GM12878 (cell line): ENCODE measurements around the gene CLN6. TPM values are rescaled to one million over a fixed set of nuclear protein-coding genes. Genes with fewer than 3 reads are reported as not detected.

Experiments used
- ATAC-seq: fragments of 200-7000 bp; cut with Tn5 transposase; 3 replicates; pipeline ENCODE4 v1.9.1; 2020; ENCODE audit warnings: mild to moderate bottlenecking, moderate library complexity
- BruUV-seq: library from RNA; stranded (reverse); fragments of 400-500 nt; replicated peaks from 2 replicates; lab custom pipeline; 2021; lab: Mats Ljungman, UMichigan
- CTCF ChIA-PET: fragments of 300-600 bp; sonication (Branson Sonifier 250); formaldehyde crosslinking; extraction: SDS; loops from one replicate; lab custom pipeline; 2021; ENCODE audit warnings: inconsistent platforms; lab: Yijun Ruan, JAX
- POLR2A ChIA-PET: fragments of 350-600 bp; formaldehyde crosslinking; extraction: SDS; loops from one replicate; lab custom pipeline; 2021; ENCODE audit warnings: inconsistent platforms; lab: Charles Lee
- RAD21 ChIA-PET: fragments of 300-600 bp; sonication (Branson Sonifier 250); formaldehyde crosslinking; loops from one replicate; lab custom pipeline; 2023; ENCODE audit warnings: antibody characterized with exemption; ENCODE audit not compliant: unreplicated experiment; lab: Charles Lee
- SMC1A ChIA-PET: fragments of 300-600 bp; sonication (Branson Sonifier 250); formaldehyde crosslinking; loops from one replicate; lab custom pipeline; 2023; ENCODE audit not compliant: unreplicated experiment, uncharacterized antibody; lab: Charles Lee
- DNase-seq: peaks from one replicate; pipeline ENCODE4 v3.0.0-alpha.2; 2011; ENCODE audit warnings: low read depth, low spot score
- FAIRE-seq: peaks from 3 replicates; lab custom pipeline; 2011; peaks lifted over from hg19 to GRCh38; lab: Jason Lieb, UNC
- H2AFZ ChIP-seq: 2 replicates; pipeline ENCODE4 v1.6.0; 2011; ENCODE audit warnings: low read depth, low read length, control low read depth; ENCODE audit not compliant: control insufficient read depth
- H3K27ac ChIP-seq: 2 replicates; pipeline ENCODE4 v1.5.1; 2011; ENCODE audit warnings: control low read depth; ENCODE audit not compliant: control insufficient read depth, insufficient read depth
- H3K27me3 ChIP-seq, 2 experiments: replicated peaks in 1 of 2; 2 replicates each; pipeline versions ENCODE4 v1.6.0 to v1.6.1; 2011; ENCODE audit warnings: low read length in 1 of 2; ENCODE audit not compliant: control insufficient read depth in 2 of 2, insufficient read depth in 2 of 2
- H3K36me3 ChIP-seq, 2 experiments: 2 replicates each; pipeline ENCODE4 v1.5.1; 2011; ENCODE audit warnings: low read length in 1 of 2; ENCODE audit not compliant: control insufficient read depth in 2 of 2, insufficient read depth in 2 of 2
- H3K4me1 ChIP-seq: 2 replicates; pipeline ENCODE4 v1.6.1; 2011; ENCODE audit warnings: mild to moderate bottlenecking, low read length, moderate library complexity, mixed read lengths; ENCODE audit not compliant: control insufficient read depth, insufficient read depth
- H3K4me2 ChIP-seq: 2 replicates; pipeline ENCODE4 v1.6.0; 2011; ENCODE audit warnings: control low read depth; ENCODE audit not compliant: control insufficient read depth, insufficient read depth
- H3K4me3 ChIP-seq: fragments of 200-600 bp; sonication (generic); 2 replicates; pipeline ENCODE4 v1.5.1; 2016
- H3K79me2 ChIP-seq: 2 replicates; pipeline ENCODE4 v1.6.0; 2011; ENCODE audit warnings: low read length; ENCODE audit not compliant: control insufficient read depth, insufficient read depth
- H3K9ac ChIP-seq: 2 replicates; pipeline ENCODE4 v1.8.0; 2011; ENCODE audit warnings: low read length, control low read depth, mixed read lengths; ENCODE audit not compliant: control insufficient read depth, insufficient read depth
- H3K9me3 ChIP-seq: replicated peaks from 3 replicates; pipeline ENCODE4 v1.5.1; 2011; ENCODE audit warnings: mild to moderate bottlenecking, low read length; ENCODE audit not compliant: control insufficient read depth, insufficient read depth
- H4K20me1 ChIP-seq: 2 replicates; pipeline ENCODE4 v1.6.0; 2011; ENCODE audit not compliant: control insufficient read depth, insufficient read depth
- ASH2L ChIP-seq: fragments of 300-600, 200-600 bp; sonication (generic); IDR thresholded peaks from 2 replicates; pipeline ENCODE4 v1.6.1; 2017; ENCODE audit warnings: low read depth, mild to moderate bottlenecking, borderline replicate concordance
- CBX3 ChIP-seq: fragments of 200-600 bp; sonication (generic); IDR thresholded peaks from 2 replicates; pipeline ENCODE4 v1.6.1; 2016; ENCODE audit warnings: low read depth, borderline replicate concordance
- CEBPB ChIP-seq, 2 experiments: fragments of 150-350 bp in 1 of 2; IDR thresholded peaks; 2 replicates each; pipeline ENCODE4 v1.6.1; 2012 to 2014; ENCODE audit warnings: low read depth in 2 of 2, low read length in 2 of 2, borderline replicate concordance in 1 of 2, inconsistent platforms in 1 of 2
- CHD1 ChIP-seq: IDR thresholded peaks from 2 replicates; pipeline ENCODE4 v1.6.1; 2012; ENCODE audit warnings: low read depth, low read length, improper control_type of control experiment
- E4F1 ChIP-seq: fragments of 450-650 bp; IDR thresholded peaks from 2 replicates; pipeline ENCODE4 v1.6.1; 2018; ENCODE audit warnings: borderline replicate concordance, mild to moderate bottlenecking; ENCODE audit not compliant: partially characterized antibody
- LARP7 ChIP-seq: fragments of 450-650 bp; IDR thresholded peaks from 2 replicates; pipeline ENCODE4 v1.6.1; 2017; ENCODE audit warnings: mild to moderate bottlenecking
- MXI1 ChIP-seq: fragments of 150-350 bp; IDR thresholded peaks from 2 replicates; pipeline ENCODE4 v1.6.1; 2011; ENCODE audit warnings: low read depth, mild to moderate bottlenecking, inconsistent platforms, low read length, improper control_type of control experiment
- MYB ChIP-seq: fragments of 150-350 bp; IDR thresholded peaks from 2 replicates; pipeline ENCODE4 v1.6.1; 2014; ENCODE audit warnings: mild to moderate bottlenecking, low read depth, low read length, borderline replicate concordance
- PAX8 ChIP-seq: fragments of 450-650 bp; IDR thresholded peaks from 2 replicates; pipeline ENCODE4 v1.6.1; 2017; ENCODE audit warnings: mild to moderate bottlenecking, moderate library complexity
- PML ChIP-seq: IDR thresholded peaks from 2 replicates; pipeline ENCODE4 v1.6.1; 2012; ENCODE audit warnings: low read length, inconsistent platforms
- SIN3A ChIP-seq: IDR thresholded peaks from 2 replicates; pipeline ENCODE4 v1.6.1; 2012; ENCODE audit warnings: low read depth, low read length, improper control_type of control experiment
- SMAD5 ChIP-seq: IDR thresholded peaks from 2 replicates; pipeline ENCODE4 v1.6.1; 2016; ENCODE audit warnings: antibody characterized with exemption, low read depth
- SRF ChIP-seq, 2 experiments: IDR thresholded peaks; 2 replicates each; pipeline ENCODE4 v1.6.1; 2011; ENCODE audit warnings: low read depth in 2 of 2, low read length in 2 of 2, mild to moderate bottlenecking in 1 of 2, moderate library complexity in 1 of 2
- TAF1 ChIP-seq: IDR thresholded peaks from 2 replicates; pipeline ENCODE4 v1.6.1; 2011; ENCODE audit warnings: mild to moderate bottlenecking, low read depth, low read length, borderline replicate concordance
- YY1 ChIP-seq: IDR thresholded peaks from 2 replicates; pipeline ENCODE4 v1.6.1; 2011; ENCODE audit warnings: low read depth, mild to moderate bottlenecking, low read length
- ZNF274 ChIP-seq: IDR thresholded peaks from one replicate; pipeline ENCODE4 v1.8.0; 2011; ENCODE audit not compliant: insufficient read length, insufficient read depth
- WGBS: methylation state at CpG from one replicate; pipeline ENCODE4 v1.1.6; 2016; ENCODE audit warnings: low lambda C conversion rate; ENCODE audit not compliant: insufficient replicate concordance, insufficient coverage; ENCODE audit errors: missing lambda C conversion rate; 5-methylcytosine and 5-hydroxymethylcytosine counted together
- in situ Hi-C: fragments of 300-500 bp; cut with MboI; formaldehyde crosslinking; loops from 9 replicates; pipeline ENCODE4 v1.14.3; 2018; ENCODE audit warnings: mixed read lengths
- intact Hi-C: fragments of 100-400 bp; cut with micrococcal nuclease; formaldehyde crosslinking; loops from one replicate; pipeline ENCODE4 v1.14.2; 2022; ENCODE audit not compliant: unreplicated experiment
- polyA plus RNA-seq, 11 experiments: library from polyadenylated mRNA; depleted of rRNA in 4 of 11; unstranded in 6 of 11; stranded (reverse) in 5 of 11; fragments of >200 nt; fragmentation: Nextera tagmentation in 4 of 11; fragmentation: Illumina TruSeq in 1 of 11; extraction: Ambion mirVana in 4 of 11; extraction: Trizol in 1 of 11; gene quantifications; 1 replicate in 1 of 11; 2 replicates in 10 of 11; pipeline versions ENCODE4 v1.2.1 to v1.2.3, GENCODE V29; 2011 to 2016; ENCODE audit warnings: inconsistent platforms in 2 of 11, missing spikeins in 2 of 11, low read depth in 1 of 11
- total RNA-seq, 4 experiments: library from RNA; depleted of rRNA in 3 of 4; stranded (reverse); fragments of >200 nt in 3 of 4; fragmentation: Illumina TruSeq in 1 of 4; extraction: Trizol in 1 of 4; gene quantifications; 2 replicates each; pipeline versions ENCODE4 v1.2.1 to v1.2.3, GENCODE V29; 2013 to 2021
- TF ChIP-seq, protein P1 (sequence below): fragments of 450-650 bp; IDR thresholded peaks from 2 replicates; pipeline ENCODE4 v1.6.1; 2016; ENCODE audit warnings: mild to moderate bottlenecking, moderate library complexity, borderline replicate concordance
- TF ChIP-seq, protein P2 (sequence below): IDR thresholded peaks from 2 replicates; pipeline ENCODE4 v1.6.1; 2012; ENCODE audit warnings: low read depth, low read length, improper control_type of control experiment

The CLN6 gene
- total and polyA plus RNA-seq, 10 of the 15 experiments (the other 5 are each of a cell fraction or from before 2014, with no cell fraction given): 0.74 to 69.0 (median 30.3) TPM

DNA sequence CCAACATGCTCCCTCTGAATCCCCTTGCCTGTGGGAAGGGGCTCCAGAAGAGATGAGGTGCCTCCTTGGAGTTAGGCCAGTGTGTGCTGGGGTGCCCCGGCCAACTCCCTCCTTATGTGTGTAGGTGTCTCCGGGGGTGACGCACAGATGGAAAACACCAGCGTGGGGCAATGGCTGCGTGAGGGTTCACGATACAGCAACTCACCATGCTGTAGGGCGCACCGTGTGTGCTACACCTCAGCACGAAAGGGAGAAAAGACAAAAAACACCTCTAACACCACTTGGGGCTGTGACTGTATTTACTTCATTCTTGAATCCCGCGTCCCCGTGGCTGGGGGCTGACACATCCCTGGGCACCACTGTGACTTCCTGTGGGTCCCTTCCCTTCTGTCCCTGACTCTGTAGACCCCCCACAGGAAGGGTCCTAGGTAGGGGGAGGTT lies 22.8 kb downstream of the CLN6 start:
- Histone ChIP-seq H3K9me3 (no peaks in the 10 kb centered on the region), H3K79me2 (peaks cover 2% of the 10 kb centered on the region), H3K4me3 (no peak overlapping the region), H3K27ac (no peak overlapping the region), H3K36me3 (peaks cover 10 to 17% of the 10 kb centered on the region in 2 experiments; a peak in 3 of 4 replicates), H3K4me1 (peaks cover 20% of the 10 kb centered on the region), H2AFZ (no peak overlapping the region), H3K27me3 (no peaks in the 10 kb centered on the region), H3K4me2 (no peak overlapping the region), H4K20me1 (no peaks in the 10 kb centered on the region), H3K9ac (no peak overlapping the region)
- RAD21 ChIA-PET: no interaction called here
- ATAC-seq: no peak
- intact Hi-C loops: no loop called here
- DNase-seq: no peak
- TF ChIP-seq LARP7 (no peak), ZNF274 (no peak), CBX3 (no peak), E4F1 (no peak), SRF (IDR thresholded peaks at IDR 0.05; ENCODE audit: low read depth in 2 of 2, low read length in 2 of 2) (no peak), CHD1 (no peak), PML (no peak), MYB (no peak), SMAD5 (no peak), ASH2L (no peak), SIN3A (no peak), YY1 (no peak), TAF1 (no peak), PAX8 (no peak), CEBPB (IDR thresholded peaks at IDR 0.05; ENCODE audit: borderline replicate concordance in 1 of 2, low read depth in 2 of 2, low read length in 2 of 2) (no peak), MXI1 (no peak)
- TF ChIP-seq, protein P1, sequence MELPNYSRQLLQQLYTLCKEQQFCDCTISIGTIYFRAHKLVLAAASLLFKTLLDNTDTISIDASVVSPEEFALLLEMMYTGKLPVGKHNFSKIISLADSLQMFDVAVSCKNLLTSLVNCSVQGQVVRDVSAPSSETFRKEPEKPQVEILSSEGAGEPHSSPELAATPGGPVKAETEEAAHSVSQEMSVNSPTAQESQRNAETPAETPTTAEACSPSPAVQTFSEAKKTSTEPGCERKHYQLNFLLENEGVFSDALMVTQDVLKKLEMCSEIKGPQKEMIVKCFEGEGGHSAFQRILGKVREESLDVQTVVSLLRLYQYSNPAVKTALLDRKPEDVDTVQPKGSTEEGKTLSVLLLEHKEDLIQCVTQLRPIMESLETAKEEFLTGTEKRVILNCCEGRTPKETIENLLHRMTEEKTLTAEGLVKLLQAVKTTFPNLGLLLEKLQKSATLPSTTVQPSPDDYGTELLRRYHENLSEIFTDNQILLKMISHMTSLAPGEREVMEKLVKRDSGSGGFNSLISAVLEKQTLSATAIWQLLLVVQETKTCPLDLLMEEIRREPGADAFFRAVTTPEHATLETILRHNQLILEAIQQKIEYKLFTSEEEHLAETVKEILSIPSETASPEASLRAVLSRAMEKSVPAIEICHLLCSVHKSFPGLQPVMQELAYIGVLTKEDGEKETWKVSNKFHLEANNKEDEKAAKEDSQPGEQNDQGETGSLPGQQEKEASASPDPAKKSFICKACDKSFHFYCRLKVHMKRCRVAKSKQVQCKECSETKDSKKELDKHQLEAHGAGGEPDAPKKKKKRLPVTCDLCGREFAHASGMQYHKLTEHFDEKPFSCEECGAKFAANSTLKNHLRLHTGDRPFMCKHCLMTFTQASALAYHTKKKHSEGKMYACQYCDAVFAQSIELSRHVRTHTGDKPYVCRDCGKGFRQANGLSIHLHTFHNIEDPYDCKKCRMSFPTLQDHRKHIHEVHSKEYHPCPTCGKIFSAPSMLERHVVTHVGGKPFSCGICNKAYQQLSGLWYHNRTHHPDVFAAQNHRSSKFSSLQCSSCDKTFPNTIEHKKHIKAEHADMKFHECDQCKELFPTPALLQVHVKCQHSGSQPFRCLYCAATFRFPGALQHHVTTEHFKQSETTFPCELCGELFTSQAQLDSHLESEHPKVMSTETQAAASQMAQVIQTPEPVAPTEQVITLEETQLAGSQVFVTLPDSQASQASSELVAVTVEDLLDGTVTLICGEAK: no peak
- TF ChIP-seq, protein P2, sequence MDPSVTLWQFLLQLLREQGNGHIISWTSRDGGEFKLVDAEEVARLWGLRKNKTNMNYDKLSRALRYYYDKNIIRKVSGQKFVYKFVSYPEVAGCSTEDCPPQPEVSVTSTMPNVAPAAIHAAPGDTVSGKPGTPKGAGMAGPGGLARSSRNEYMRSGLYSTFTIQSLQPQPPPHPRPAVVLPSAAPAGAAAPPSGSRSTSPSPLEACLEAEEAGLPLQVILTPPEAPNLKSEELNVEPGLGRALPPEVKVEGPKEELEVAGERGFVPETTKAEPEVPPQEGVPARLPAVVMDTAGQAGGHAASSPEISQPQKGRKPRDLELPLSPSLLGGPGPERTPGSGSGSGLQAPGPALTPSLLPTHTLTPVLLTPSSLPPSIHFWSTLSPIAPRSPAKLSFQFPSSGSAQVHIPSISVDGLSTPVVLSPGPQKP: no peak
- in situ Hi-C loops: no loop called here
- no TSS peak for BruUV-seq
- POLR2A ChIA-PET: no interaction called here
- CTCF ChIA-PET: no interaction called here
- 96% methylated on average over 12 of the region's 12 CpGs for WGBS
- no peak for FAIRE-seq
- SMC1A ChIA-PET: no interaction called here
